Lower leg skin (tissue), 4 donors: Measurements from ENCODE around the gene CCL7. TPM values are rescaled to one million over a fixed set of nuclear protein-coding genes. Genes with fewer than 3 reads are reported as not detected.

Experiments
- DNase-seq, 2 donors: peaks; one replicate each; pipeline ENCODE4 v3.0.0-alpha.2; 2019; ENCODE audit warnings: low spot score in 2 of 2
- H3K4me3 ChIP-seq: fragments of 200-600 bp; sonication (generic); 2 replicates; pipeline ENCODE4 v1.5.1; 2017; ENCODE audit warnings: mild to moderate bottlenecking, low read depth; ENCODE audit not compliant: poor library complexity, severe bottlenecking
- POLR2A ChIP-seq, 2 donors: fragments of 450-650 bp; IDR thresholded peaks; one replicate each; pipeline ENCODE4 v1.6.1; 2016 to 2017; ENCODE audit warnings: antibody characterized with exemption in 2 of 2, mild to moderate bottlenecking in 1 of 2, moderate library complexity in 1 of 2
- WGBS, 2 donors: methylation state at CpG; one replicate each; pipeline ENCODE4 v1.1.5; 2018; 5-methylcytosine and 5-hydroxymethylcytosine counted together
- intact Hi-C: fragments of 100-400 bp; cut with DNase I; formaldehyde crosslinking; loops from one replicate; pipeline ENCODE4 v1.15.0; 2023; ENCODE audit warnings: low total_unique reads
- total RNA-seq, 4 donors: library from RNA; depleted of rRNA; stranded (reverse); fragments of >200 nt; gene quantifications; one replicate each; pipeline ENCODE4 v1.1.0, GENCODE V29; 2016
- TF ChIP-seq, protein P1 (sequence below), 3 donors: fragments of 450-650 bp; IDR thresholded peaks; one replicate each; pipeline ENCODE4 v1.5.1; 2016; ENCODE audit warnings: antibody characterized with exemption in 3 of 3, mild to moderate bottlenecking in 3 of 3, moderate library complexity in 2 of 3

CCL7 gene
- total RNA-seq, 4 donors from 2014 or later = not detected

DNA sequence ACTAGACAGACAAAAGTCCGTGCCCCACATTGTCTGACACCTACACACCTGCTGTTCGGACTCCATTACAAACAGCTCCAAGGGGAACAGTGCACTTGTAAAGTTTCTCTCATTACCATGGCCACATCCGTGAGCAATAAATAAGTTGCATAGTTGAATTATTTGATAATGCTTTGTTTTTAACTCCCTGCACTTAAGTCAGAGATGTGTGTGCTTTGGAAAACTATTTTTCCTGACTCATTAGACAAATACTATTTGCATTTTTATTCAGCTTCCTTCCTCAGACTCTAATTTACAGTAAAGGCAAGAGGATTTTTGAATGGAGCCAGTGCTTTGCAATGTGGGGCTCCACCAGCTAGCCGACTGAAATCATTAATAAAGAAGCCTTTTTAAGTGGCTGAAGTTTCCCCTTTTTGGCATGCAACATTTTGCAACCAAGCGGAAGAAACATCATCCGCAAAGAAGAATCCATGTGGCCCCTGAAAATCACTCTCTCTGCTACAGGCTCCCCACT is 21.5 kb upstream of the CCL7 start:
- no peak overlapping the region for H3K4me3 ChIP-seq
- no peak for DNase-seq
- TF ChIP-seq, protein P1, sequence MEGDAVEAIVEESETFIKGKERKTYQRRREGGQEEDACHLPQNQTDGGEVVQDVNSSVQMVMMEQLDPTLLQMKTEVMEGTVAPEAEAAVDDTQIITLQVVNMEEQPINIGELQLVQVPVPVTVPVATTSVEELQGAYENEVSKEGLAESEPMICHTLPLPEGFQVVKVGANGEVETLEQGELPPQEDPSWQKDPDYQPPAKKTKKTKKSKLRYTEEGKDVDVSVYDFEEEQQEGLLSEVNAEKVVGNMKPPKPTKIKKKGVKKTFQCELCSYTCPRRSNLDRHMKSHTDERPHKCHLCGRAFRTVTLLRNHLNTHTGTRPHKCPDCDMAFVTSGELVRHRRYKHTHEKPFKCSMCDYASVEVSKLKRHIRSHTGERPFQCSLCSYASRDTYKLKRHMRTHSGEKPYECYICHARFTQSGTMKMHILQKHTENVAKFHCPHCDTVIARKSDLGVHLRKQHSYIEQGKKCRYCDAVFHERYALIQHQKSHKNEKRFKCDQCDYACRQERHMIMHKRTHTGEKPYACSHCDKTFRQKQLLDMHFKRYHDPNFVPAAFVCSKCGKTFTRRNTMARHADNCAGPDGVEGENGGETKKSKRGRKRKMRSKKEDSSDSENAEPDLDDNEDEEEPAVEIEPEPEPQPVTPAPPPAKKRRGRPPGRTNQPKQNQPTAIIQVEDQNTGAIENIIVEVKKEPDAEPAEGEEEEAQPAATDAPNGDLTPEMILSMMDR (IDR thresholded peaks at IDR 0.05) = no peak
- TF ChIP-seq POLR2A (IDR thresholded peaks at IDR 0.05) = no peak

GRCh38 chr17:34249061-34249460 is 21.0 kb upstream of the CCL7 start:
- no peak overlapping the region for H3K4me3 ChIP-seq
- 52 to 84% methylated on average over 1 of the region's 1 CpG for WGBS, 2 donors
- no peak for DNase-seq
- intact Hi-C loops = no loop called here
- no peak for TF ChIP-seq POLR2A (IDR thresholded peaks at IDR 0.05)
- TF ChIP-seq, protein P1 (IDR thresholded peaks at IDR 0.05) = no peak

More for the DNA sequence above, 21.5 kb upstream of the CCL7 start:
- 45 to 53% methylated on average over 6 of the region's 6 CpGs for WGBS, 2 donors
- intact Hi-C loops = no loop called here

GRCh38 chr17:34249478-34249877 is 20.5 kb upstream of the CCL7 start:
- no peak overlapping the region for H3K4me3 ChIP-seq
- WGBS, 2 donors = 35 to 42% methylated on average over 1 of the region's 1 CpG
- intact Hi-C loops = no loop called here
- DNase-seq = no peak
- TF ChIP-seq, protein P1 (IDR thresholded peaks at IDR 0.05) = no peak
- TF ChIP-seq POLR2A (IDR thresholded peaks at IDR 0.05) = no peak

DNA sequence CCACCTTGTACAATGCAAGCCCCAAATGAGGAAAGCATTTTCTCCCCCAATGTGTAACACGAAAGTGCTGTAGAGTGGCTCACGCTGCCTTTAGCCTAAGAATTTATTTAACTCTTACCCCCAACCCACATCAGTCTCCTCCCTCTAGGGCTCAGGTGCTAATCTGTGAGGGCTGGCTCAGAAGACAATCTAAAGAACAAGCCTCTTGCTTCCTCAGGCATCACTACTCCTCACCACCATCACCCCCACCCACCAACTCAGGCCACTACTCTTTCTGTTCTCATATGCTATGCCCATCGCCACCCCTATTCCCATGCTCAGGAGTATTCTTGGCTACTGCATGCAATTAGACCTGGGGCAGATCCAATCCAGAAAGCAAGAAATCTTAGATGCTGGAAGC is 18.8 kb upstream of the CCL7 start:
- TF ChIP-seq POLR2A (IDR thresholded peaks at IDR 0.05) = no peak
- TF ChIP-seq, protein P1 (IDR thresholded peaks at IDR 0.05) = no peak
- 93 to 98% methylated on average over 3 of the region's 3 CpGs for WGBS, 2 donors
- DNase-seq = no peak
- intact Hi-C loops = no loop called here
- H3K4me3 ChIP-seq = no peak overlapping the region

GRCh38 chr17:34252095-34252443 is 18.0 kb upstream of the CCL7 start:
- WGBS, 2 donors = 24 to 28% methylated on average over 5 of the region's 5 CpGs
- TF ChIP-seq POLR2A (IDR thresholded peaks at IDR 0.05) = no peak
- TF ChIP-seq, protein P1 (IDR thresholded peaks at IDR 0.05) = no peak
- intact Hi-C loops = no loop called here

DNA sequence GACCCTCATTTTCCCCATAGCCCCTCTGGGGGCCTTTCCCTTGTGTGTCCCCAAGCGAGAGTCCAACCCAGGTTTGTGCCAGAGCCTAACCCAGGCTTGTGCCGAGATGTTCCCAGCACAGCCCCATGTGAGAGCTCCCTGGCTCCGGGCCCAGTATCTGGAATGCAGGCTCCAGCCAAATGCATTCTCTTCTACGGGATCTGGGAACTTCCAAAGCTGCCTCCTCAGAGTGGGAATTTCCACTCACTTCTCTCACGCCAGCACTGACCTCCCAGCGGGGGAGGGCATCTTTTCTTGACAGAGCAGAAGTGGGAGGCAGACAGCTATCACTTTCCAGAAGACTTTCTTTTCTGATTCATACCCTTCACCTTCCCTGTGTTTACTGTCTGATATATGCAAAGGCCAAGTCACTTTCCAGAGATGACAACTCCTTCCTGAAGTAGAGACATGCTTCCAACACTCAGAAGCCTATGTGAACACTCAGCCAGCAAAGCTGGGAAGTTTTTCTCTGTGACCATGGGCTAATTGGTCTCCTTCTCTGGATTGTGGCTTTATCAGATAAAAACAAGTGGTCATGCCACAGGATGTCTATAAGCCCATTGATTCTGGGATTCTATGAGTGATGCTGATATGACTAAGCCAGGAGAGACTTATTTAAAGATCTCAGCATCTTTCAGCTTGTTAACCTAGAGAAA is 17.4 kb upstream of the CCL7 start:
- intact Hi-C loops = no loop called here
- no peak for TF ChIP-seq POLR2A (IDR thresholded peaks at IDR 0.05)
- TF ChIP-seq, protein P1 (IDR thresholded peaks at IDR 0.05) = no peak
- 4 to 8% methylated on average over 6 of the region's 6 CpGs for WGBS, 2 donors
- peak; percentile 92 to 99 for DNase-seq
- no peak overlapping the region for H3K4me3 ChIP-seq

More at GRCh38 chr17:34252095-34252443, 18.0 kb upstream of the CCL7 start:
- DNase-seq = no peak
- H3K4me3 ChIP-seq = no peak overlapping the region
